Neural crest cell (in vitro differentiated cells): ENCODE measurements around the gene IL1F10. TPM values are rescaled to one million over a fixed set of nuclear protein-coding genes. Genes with fewer than 3 reads are reported as not detected.

Experiments
- DNase-seq: peaks from one replicate; pipeline ENCODE4 v3.0.0; 2021; ENCODE audit warnings: low read depth, mixed read lengths, low spot score
- H3K27ac Mint-ChIP-seq: one replicate; pipeline ENCODE4 v1.8.0; 2021; ENCODE audit warnings: mild to moderate bottlenecking, mixed read lengths; ENCODE audit not compliant: unreplicated experiment
- H3K27me3 Mint-ChIP-seq: 2 replicates; pipeline ENCODE4 v1.8.0; 2021; ENCODE audit warnings: low read depth, mild to moderate bottlenecking, mixed read lengths
- H3K36me3 Mint-ChIP-seq: 2 replicates; pipeline ENCODE4 v1.8.0; 2021; ENCODE audit warnings: low read depth, mild to moderate bottlenecking, mixed read lengths
- H3K4me1 Mint-ChIP-seq: 2 replicates; pipeline ENCODE4 v1.8.0; 2021; ENCODE audit warnings: mixed read lengths
- H3K4me3 Mint-ChIP-seq: one replicate; pipeline ENCODE4 v1.8.0; 2021; ENCODE audit warnings: mild to moderate bottlenecking, mixed read lengths
- H3K9me3 Mint-ChIP-seq: 2 replicates; pipeline ENCODE4 v1.8.0; 2021; ENCODE audit warnings: mixed read lengths
- CTCF ChIP-seq: fragments of 200-600 bp; sonication (generic); conservative IDR thresholded peaks from 2 replicates; pipeline ENCODE4 v1.5.0; 2021; ENCODE audit warnings: antibody characterized with exemption, mild to moderate bottlenecking
- total RNA-seq: library from RNA; stranded (reverse); gene quantifications from 2 replicates; pipeline ENCODE4 v1.2.1, GENCODE V29; 2021

The IL1F10 gene
- total RNA-seq, 1 donor from 2014 or later = not detected

- TF ChIP-seq CTCF = no peak
- Mint-ChIP-seq H3K4me3 (no peak overlapping the region), H3K9me3 (peaks cover 6% of the 10 kb centered on the region), H3K27ac (no peak overlapping the region), H3K27me3 (peaks cover 21% of the 10 kb centered on the region), H3K36me3 (no peaks in the 10 kb centered on the region), H3K4me1 (no peaks in the 10 kb centered on the region)
- DNase-seq = no peak
Observed at GRCh38 chr2:113105047-113105785, 37.4 kb downstream of the IL1F10 start.

GRCh38 chr2:113111121-113111520 lies 43.4 kb downstream of the IL1F10 start:
- no peak for DNase-seq
- Mint-ChIP-seq H3K27me3 (peaks cover 21% of the 10 kb centered on the region), H3K9me3 (no peaks in the 10 kb centered on the region), H3K36me3 (no peaks in the 10 kb centered on the region), H3K4me3 (no peak overlapping the region), H3K27ac (no peak overlapping the region), H3K4me1 (no peaks in the 10 kb centered on the region)
- TF ChIP-seq CTCF = no peak

- H3K27me3 Mint-ChIP-seq = peaks cover 21% of the 10 kb centered on the region
- no peak for DNase-seq
- TF ChIP-seq CTCF = no peak
Observed at GRCh38 chr2:113111823-113112287, 44.1 kb downstream of the IL1F10 start.

GRCh38 chr2:113112441-113112840 lies 44.7 kb downstream of the IL1F10 start:
- no peak for TF ChIP-seq CTCF
- H3K36me3 Mint-ChIP-seq = no peaks in the 10 kb centered on the region
- no peaks in the 10 kb centered on the region for H3K4me1 Mint-ChIP-seq
- no peaks in the 10 kb centered on the region for H3K9me3 Mint-ChIP-seq
- H3K27me3 Mint-ChIP-seq = peaks cover 19% of the 10 kb centered on the region
- no peak for DNase-seq
- no peak overlapping the region for H3K27ac Mint-ChIP-seq
- no peak overlapping the region for H3K4me3 Mint-ChIP-seq

More at GRCh38 chr2:113111823-113112287, 44.1 kb downstream of the IL1F10 start:
- no peaks in the 10 kb centered on the region for H3K4me1 Mint-ChIP-seq
- no peak overlapping the region for H3K27ac Mint-ChIP-seq
- no peak overlapping the region for H3K4me3 Mint-ChIP-seq
- no peaks in the 10 kb centered on the region for H3K9me3 Mint-ChIP-seq
- H3K36me3 Mint-ChIP-seq = no peaks in the 10 kb centered on the region

GRCh38 chr2:113112871-113113270 lies 45.1 kb downstream of the IL1F10 start:
- H3K4me3 Mint-ChIP-seq = no peak overlapping the region
- no peaks in the 10 kb centered on the region for H3K4me1 Mint-ChIP-seq
- no peak overlapping the region for H3K27ac Mint-ChIP-seq
- no peaks in the 10 kb centered on the region for H3K36me3 Mint-ChIP-seq
- no peak for DNase-seq
- TF ChIP-seq CTCF = no peak
- peaks cover 19% of the 10 kb centered on the region for H3K27me3 Mint-ChIP-seq
- no peaks in the 10 kb centered on the region for H3K9me3 Mint-ChIP-seq
